Suppressor macrophage treated with lipopolysaccharide for 4 hours (primary cell): Measurements from ENCODE around the gene SPATA31C1.
"Not testable (repeated sequence)": the region's sequence is repeated elsewhere in the genome, so short reads cannot be mapped to it uniquely, and the experiment has no call there.

ENCODE experiments used
- DNase-seq: peaks from one replicate; pipeline ENCODE4 v3.0.0-alpha.2; 2020

SPATA31C1 gene

GRCh38 chr9:87887661-87888480 lies 29.9 kb upstream of the SPATA31C1 start:
- no peak for DNase-seq

GRCh38 chr9:87888501-87888900 lies 29.3 kb upstream of the SPATA31C1 start:
- no peak for DNase-seq

- DNase-seq = no peak
These were observed 28.5 kb upstream of the SPATA31C1 start for GRCh38 chr9:87889065-87889881.

DNA sequence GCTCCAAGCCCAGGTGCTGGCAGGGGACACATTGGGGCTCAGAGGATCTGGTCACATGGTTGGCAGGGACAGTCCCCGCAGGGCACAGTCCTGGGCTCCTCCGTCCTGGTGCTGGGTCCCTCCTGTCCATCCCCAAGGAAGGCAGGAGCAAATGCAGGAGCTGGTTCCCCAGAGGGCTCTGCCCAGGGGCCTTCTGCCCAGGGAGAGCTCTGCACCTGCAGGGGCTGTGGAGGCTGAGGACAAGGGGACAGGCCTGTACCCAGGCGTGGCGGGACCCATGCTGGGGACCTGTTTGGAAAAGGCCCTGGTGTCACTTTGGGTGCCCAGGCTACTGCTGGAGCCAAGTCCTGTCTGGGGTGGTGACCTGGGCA lies 27.9 kb upstream of the SPATA31C1 start:
- DNase-seq = no peak

GRCh38 chr9:87890837-87891236 lies 26.9 kb upstream of the SPATA31C1 start:
- DNase-seq = no peak

DNA sequence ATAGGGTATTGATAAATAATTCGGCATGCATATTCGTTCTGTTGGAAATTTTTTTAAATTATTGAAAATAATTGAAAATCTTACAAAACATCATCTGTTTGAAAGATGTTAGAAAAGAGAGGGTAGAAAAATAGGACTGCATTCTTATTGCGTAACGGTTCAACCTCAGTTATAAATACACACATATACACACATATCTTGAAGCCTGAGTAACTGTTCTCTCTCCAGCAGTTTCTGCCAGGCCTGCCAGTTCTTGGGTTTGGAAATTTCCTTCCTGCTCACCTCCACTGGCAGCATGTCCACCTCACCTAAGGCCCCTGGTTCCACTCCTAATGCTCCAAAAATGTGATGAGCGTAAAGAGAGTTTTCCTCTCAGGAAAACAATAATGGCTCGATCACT lies 26.0 kb upstream of the SPATA31C1 start:
- DNase-seq = no peak

DNA sequence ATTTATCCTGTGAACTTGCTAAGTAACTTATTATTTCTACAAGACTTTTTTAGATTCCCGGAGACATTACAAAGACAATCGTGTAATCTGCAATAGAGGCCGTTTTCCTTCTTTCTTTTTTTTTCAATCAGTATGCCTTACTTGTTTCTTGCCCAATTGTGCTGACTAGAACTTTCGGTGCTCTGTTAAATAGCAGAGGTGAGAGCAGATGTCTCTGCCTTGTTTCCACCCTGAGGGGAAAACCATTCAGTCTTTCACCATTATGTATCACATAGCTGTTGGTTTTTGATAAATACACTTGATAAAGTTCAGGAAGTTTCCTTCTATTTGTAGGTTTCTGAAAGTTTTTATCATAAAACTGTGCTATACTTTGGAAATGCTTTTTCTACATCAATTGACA lies 24.8 kb upstream of the SPATA31C1 start:
- no peak for DNase-seq

- DNase-seq = no peak
These were observed 22.6 kb upstream of the SPATA31C1 start for GRCh38 chr9:87894998-87895625.

DNA sequence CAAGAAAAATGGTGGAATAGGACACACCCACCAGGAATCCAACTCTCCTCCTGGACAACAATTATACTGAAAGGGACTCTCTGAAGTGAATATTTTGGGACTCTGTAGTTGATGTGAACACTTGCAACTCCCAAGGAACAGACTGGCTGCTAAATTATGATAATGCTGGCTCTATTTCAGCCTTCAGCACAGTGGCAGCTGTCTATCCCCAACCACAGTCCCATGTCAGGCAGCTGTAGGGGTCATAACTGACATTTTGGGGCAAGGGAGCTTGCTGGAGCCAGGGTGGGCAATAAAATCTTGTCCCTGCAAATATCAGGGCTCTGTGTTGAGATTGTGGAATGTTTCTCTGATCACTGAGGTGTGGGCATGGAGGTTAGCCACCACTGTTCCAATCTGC lies 20.9 kb upstream of the SPATA31C1 start:
- DNase-seq = no peak

GRCh38 chr9:87898151-87898550 lies 19.6 kb upstream of the SPATA31C1 start:
- DNase-seq = no peak

GRCh38 chr9:87902371-87902770 lies 15.4 kb upstream of the SPATA31C1 start:
- DNase-seq = not testable (repeated sequence)

- no peak for DNase-seq
These were observed 8.3 kb upstream of the SPATA31C1 start for GRCh38 chr9:87909310-87910041.

DNA sequence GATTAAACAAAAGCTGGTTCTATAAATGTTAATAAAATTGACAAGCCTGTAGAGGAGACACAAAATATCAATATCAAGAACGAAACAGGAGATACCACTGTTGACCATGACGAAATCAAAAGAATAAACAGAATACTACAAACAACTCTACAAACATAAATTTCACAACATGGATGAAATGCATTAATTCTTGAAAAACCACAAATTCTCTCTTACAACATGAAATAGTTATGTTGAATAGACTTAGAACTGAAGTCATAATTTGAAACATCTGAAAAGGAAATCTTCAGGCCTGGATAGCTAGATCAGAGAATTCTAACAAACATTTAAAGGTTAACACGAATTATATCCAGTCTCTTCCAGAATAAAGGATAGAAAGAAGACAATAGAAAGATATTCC lies 6.9 kb upstream of the SPATA31C1 start:
- no peak for DNase-seq

DNA sequence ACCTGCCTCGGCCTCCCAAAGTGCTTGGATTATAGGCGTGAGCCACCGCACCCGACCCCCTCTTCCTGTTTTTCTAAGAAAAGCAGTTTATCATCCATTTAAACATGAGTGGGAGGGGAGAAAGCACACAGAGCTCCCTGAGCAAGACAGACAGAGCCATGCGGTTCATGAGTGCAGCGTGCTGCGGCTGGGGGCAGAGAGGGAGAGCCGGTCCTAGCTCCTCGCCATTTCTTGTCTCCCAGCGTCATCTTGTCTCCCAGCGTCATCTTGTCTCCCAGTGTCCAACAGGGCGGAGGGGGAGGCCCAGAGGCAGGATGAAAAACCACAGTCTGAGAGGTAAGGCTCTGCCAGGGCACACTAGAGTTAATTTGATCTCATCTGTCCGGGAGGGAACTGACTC lies 1.3 kb downstream of the SPATA31C1 start:
- not testable (repeated sequence) for DNase-seq

DNA sequence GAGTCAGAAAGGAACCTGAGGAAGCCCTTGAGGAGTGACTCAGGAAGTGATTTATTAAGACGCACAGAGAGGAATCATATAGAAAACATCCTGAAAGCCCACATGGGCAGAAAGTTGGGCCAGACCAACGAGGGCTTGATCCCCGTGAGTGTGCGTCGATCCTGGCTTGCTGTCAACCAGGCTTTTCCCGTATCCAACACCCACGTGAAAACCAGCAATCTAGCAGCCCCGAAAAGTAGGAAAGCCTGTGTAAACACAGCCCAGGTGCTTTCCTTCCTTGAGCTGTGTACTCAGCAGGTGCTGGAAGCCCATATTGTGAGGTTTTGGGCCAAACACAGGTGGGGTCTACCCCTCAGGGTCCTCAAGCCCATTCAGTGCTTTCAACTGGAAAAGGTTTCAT lies 3.8 kb downstream of the SPATA31C1 start:
- not testable (repeated sequence) for DNase-seq

- DNase-seq = not testable (repeated sequence)
These were observed 5.2 kb downstream of the SPATA31C1 start for GRCh38 chr9:87923012-87923411.

GRCh38 chr9:87924851-87925250 lies 7.1 kb downstream of the SPATA31C1 start:
- not testable (repeated sequence) for DNase-seq

DNA sequence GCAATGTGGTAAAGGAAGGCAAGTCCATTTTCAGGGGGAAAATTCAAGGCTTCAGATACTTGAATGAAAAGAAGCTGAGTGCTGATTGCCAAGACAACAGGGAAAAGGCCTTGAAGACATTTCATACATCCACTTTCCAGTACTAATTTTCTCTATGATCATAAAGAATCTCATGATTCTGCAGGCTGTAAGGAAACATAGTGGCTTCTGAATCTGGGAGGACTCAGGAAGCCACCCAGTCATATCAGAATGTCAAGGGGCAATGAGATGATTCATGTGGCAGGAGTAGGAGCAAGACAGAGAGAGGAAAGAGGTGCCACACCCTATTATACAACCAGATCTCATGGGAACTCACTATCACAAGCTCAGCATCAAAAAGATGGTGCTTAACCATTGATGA lies 11.4 kb downstream of the SPATA31C1 start:
- not testable (repeated sequence) for DNase-seq

- not testable (repeated sequence) for DNase-seq
These were observed 16.7 kb downstream of the SPATA31C1 start for GRCh38 chr9:87934444-87934843.

DNA sequence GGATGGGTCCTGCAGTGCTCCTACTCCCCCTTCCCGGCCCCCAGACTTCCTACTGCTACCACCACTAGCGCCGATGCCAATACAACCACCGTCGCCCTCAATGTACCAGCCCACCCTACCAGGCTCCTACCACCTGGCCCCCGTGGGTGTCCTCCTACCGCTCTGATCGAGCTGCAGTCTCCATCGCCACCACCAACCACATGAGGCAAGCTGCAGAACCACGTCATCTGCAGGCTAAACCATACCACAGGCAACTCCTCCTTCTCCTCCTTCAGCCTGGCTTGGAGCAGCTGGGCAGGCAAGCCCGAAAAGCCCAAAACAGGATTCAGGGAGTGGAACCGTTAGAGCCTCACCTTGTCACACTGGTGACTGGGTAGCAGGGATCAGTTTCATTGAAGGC lies 19.6 kb downstream of the SPATA31C1 start:
- DNase-seq = not testable (repeated sequence)

DNA sequence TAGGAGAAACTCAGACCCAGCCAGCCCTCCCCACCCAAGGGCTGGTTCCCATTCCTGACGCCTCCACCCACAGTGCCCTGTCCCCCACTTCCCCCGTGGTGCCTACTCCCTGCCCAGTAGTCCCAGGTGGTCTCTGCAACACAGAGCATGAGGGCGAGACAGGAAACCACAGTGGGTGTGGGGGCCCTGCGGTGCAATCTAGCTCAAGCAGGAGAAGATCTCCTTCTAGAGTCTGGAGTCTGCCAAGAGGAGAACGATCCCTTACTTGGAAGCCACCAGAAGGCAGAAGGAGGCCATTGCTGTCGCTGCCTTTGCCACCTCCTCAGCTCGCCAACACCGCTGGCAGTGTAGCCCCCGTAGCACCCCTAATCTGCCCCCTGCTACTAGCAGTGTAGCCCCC lies 20.2 kb downstream of the SPATA31C1 start:
- DNase-seq = not testable (repeated sequence)

DNA sequence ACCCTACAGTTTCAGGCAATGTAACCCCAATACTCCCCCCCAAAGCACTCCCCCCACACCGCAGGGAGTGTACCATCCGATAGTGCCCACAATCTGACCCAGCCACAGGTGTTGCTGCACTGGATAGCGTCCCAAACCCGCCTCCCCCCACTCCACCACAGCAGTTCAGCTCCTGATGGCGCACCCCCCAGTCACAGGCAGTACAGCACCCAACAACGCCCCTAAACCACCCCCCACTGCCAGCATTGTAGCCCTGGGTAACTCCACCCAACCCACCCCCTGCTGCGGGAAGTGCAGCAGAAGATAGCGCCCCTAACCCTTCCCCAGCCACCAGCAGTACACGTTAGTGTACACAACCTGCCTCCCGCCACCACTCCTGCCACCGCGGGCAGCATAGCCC lies 20.6 kb downstream of the SPATA31C1 start:
- DNase-seq = not testable (repeated sequence)

- not testable (repeated sequence) for DNase-seq
These were observed 21.3 kb downstream of the SPATA31C1 start for GRCh38 chr9:87939096-87939495.
